GM12878 (cell line): ENCODE results near the gene VSTM2L. TPM values are rescaled to one million over a fixed set of nuclear protein-coding genes. Genes with fewer than 3 reads are reported as not detected.

Experiments
- ATAC-seq: fragments of 200-7000 bp; cut with Tn5 transposase; 3 replicates; pipeline ENCODE4 v1.9.1; 2020; ENCODE audit warnings: mild to moderate bottlenecking, moderate library complexity
- BruUV-seq: library from RNA; stranded (reverse); fragments of 400-500 nt; replicated peaks from 2 replicates; lab custom pipeline; 2021; lab: Mats Ljungman, UMichigan
- CTCF ChIA-PET: fragments of 300-600 bp; sonication (Branson Sonifier 250); formaldehyde crosslinking; extraction: SDS; loops from one replicate; lab custom pipeline; 2021; ENCODE audit warnings: inconsistent platforms; lab: Yijun Ruan, JAX
- POLR2A ChIA-PET: fragments of 350-600 bp; formaldehyde crosslinking; extraction: SDS; loops from one replicate; lab custom pipeline; 2021; ENCODE audit warnings: inconsistent platforms; lab: Charles Lee
- RAD21 ChIA-PET: fragments of 300-600 bp; sonication (Branson Sonifier 250); formaldehyde crosslinking; loops from one replicate; lab custom pipeline; 2023; ENCODE audit warnings: antibody characterized with exemption; ENCODE audit not compliant: unreplicated experiment; lab: Charles Lee
- SMC1A ChIA-PET: fragments of 300-600 bp; sonication (Branson Sonifier 250); formaldehyde crosslinking; loops from one replicate; lab custom pipeline; 2023; ENCODE audit not compliant: unreplicated experiment, uncharacterized antibody; lab: Charles Lee
- DNase-seq: peaks from one replicate; pipeline ENCODE4 v3.0.0-alpha.2; 2011; ENCODE audit warnings: low read depth, low spot score
- FAIRE-seq: peaks from 3 replicates; lab custom pipeline; 2011; peaks lifted over from hg19 to GRCh38; lab: Jason Lieb, UNC
- H2AFZ ChIP-seq: 2 replicates; pipeline ENCODE4 v1.6.0; 2011; ENCODE audit warnings: low read depth, low read length, control low read depth; ENCODE audit not compliant: control insufficient read depth
- H3K27ac ChIP-seq: 2 replicates; pipeline ENCODE4 v1.5.1; 2011; ENCODE audit warnings: control low read depth; ENCODE audit not compliant: control insufficient read depth, insufficient read depth
- H3K27me3 ChIP-seq, 2 experiments: replicated peaks in 1 of 2; 2 replicates each; pipeline versions ENCODE4 v1.6.0 to v1.6.1; 2011; ENCODE audit warnings: low read length in 1 of 2; ENCODE audit not compliant: control insufficient read depth in 2 of 2, insufficient read depth in 2 of 2
- H3K36me3 ChIP-seq, 2 experiments: 2 replicates each; pipeline ENCODE4 v1.5.1; 2011; ENCODE audit warnings: low read length in 1 of 2; ENCODE audit not compliant: control insufficient read depth in 2 of 2, insufficient read depth in 2 of 2
- H3K4me1 ChIP-seq: 2 replicates; pipeline ENCODE4 v1.6.1; 2011; ENCODE audit warnings: mild to moderate bottlenecking, low read length, moderate library complexity, mixed read lengths; ENCODE audit not compliant: control insufficient read depth, insufficient read depth
- H3K4me2 ChIP-seq: 2 replicates; pipeline ENCODE4 v1.6.0; 2011; ENCODE audit warnings: control low read depth; ENCODE audit not compliant: control insufficient read depth, insufficient read depth
- H3K4me3 ChIP-seq: fragments of 200-600 bp; sonication (generic); 2 replicates; pipeline ENCODE4 v1.5.1; 2016
- H3K79me2 ChIP-seq: 2 replicates; pipeline ENCODE4 v1.6.0; 2011; ENCODE audit warnings: low read length; ENCODE audit not compliant: control insufficient read depth, insufficient read depth
- H3K9ac ChIP-seq: 2 replicates; pipeline ENCODE4 v1.8.0; 2011; ENCODE audit warnings: low read length, control low read depth, mixed read lengths; ENCODE audit not compliant: control insufficient read depth, insufficient read depth
- H3K9me3 ChIP-seq: replicated peaks from 3 replicates; pipeline ENCODE4 v1.5.1; 2011; ENCODE audit warnings: mild to moderate bottlenecking, low read length; ENCODE audit not compliant: control insufficient read depth, insufficient read depth
- H4K20me1 ChIP-seq: 2 replicates; pipeline ENCODE4 v1.6.0; 2011; ENCODE audit not compliant: control insufficient read depth, insufficient read depth
- E4F1 ChIP-seq: fragments of 450-650 bp; IDR thresholded peaks from 2 replicates; pipeline ENCODE4 v1.6.1; 2018; ENCODE audit warnings: borderline replicate concordance, mild to moderate bottlenecking; ENCODE audit not compliant: partially characterized antibody
- RAD51 ChIP-seq: fragments of 450-650 bp; IDR thresholded peaks from 2 replicates; pipeline ENCODE4 v1.6.1; 2016; ENCODE audit warnings: moderate library complexity, mild to moderate bottlenecking, inconsistent platforms
- ZBTB40 ChIP-seq: fragments of 450-650 bp; IDR thresholded peaks from 2 replicates; pipeline ENCODE4 v1.6.1; 2016; ENCODE audit warnings: mild to moderate bottlenecking, moderate library complexity, borderline replicate concordance
- WGBS: methylation state at CpG from one replicate; pipeline ENCODE4 v1.1.6; 2016; ENCODE audit warnings: low lambda C conversion rate; ENCODE audit not compliant: insufficient replicate concordance, insufficient coverage; ENCODE audit errors: missing lambda C conversion rate; 5-methylcytosine and 5-hydroxymethylcytosine counted together
- in situ Hi-C: fragments of 300-500 bp; cut with MboI; formaldehyde crosslinking; loops from 9 replicates; pipeline ENCODE4 v1.14.3; 2018; ENCODE audit warnings: mixed read lengths
- intact Hi-C: fragments of 100-400 bp; cut with micrococcal nuclease; formaldehyde crosslinking; loops from one replicate; pipeline ENCODE4 v1.14.2; 2022; ENCODE audit not compliant: unreplicated experiment
- polyA plus RNA-seq, 11 experiments: library from polyadenylated mRNA; depleted of rRNA in 4 of 11; unstranded in 6 of 11; stranded (reverse) in 5 of 11; fragments of >200 nt; fragmentation: Nextera tagmentation in 4 of 11; fragmentation: Illumina TruSeq in 1 of 11; extraction: Ambion mirVana in 4 of 11; extraction: Trizol in 1 of 11; gene quantifications; 1 replicate in 1 of 11; 2 replicates in 10 of 11; pipeline versions ENCODE4 v1.2.1 to v1.2.3, GENCODE V29; 2011 to 2016; ENCODE audit warnings: inconsistent platforms in 2 of 11, missing spikeins in 2 of 11, low read depth in 1 of 11
- total RNA-seq, 4 experiments: library from RNA; depleted of rRNA in 3 of 4; stranded (reverse); fragments of >200 nt in 3 of 4; fragmentation: Illumina TruSeq in 1 of 4; extraction: Trizol in 1 of 4; gene quantifications; 2 replicates each; pipeline versions ENCODE4 v1.2.1 to v1.2.3, GENCODE V29; 2013 to 2021

Gene VSTM2L
- total and polyA plus RNA-seq, 10 of the 15 experiments (the other 5 are each of a cell fraction or from before 2014, with no cell fraction given), result 0.05 to 1.5 (median 0.63) TPM; not detected in 2

GRCh38 chr20:37977786-37978185 is 74.9 kb downstream of the VSTM2L start:
- Histone ChIP-seq H3K27ac (no peak overlapping the region), H3K4me2 (no peak overlapping the region), H3K4me1 (no peaks in the 10 kb centered on the region), H4K20me1 (no peaks in the 10 kb centered on the region), H3K79me2 (no peaks in the 10 kb centered on the region), H3K27me3 (no peaks in the 10 kb centered on the region), H3K9ac (no peak overlapping the region), H3K9me3 (no peaks in the 10 kb centered on the region), H2AFZ (no peak overlapping the region), H3K36me3 (no peaks in the 10 kb centered on the region), H3K4me3 (no peak overlapping the region)
- ATAC-seq (no peak), FAIRE-seq (no peak), DNase-seq (no peak)
- in situ Hi-C loops, result no loop called here
- intact Hi-C loops, result no loop called here
- SMC1A ChIA-PET, result interaction anchor here (0.6 kb wide), 1 partner anchor 11 kb away, joined by 3 read pairs; no protein-coding TSS in a partner anchor
- whole genome bisulfite sequencing, result 84% methylated on average over 6 of the region's 6 CpGs
- RAD21 ChIA-PET, result no interaction called here
- no TSS peak for BruUV-seq
- POLR2A ChIA-PET, result no interaction called here
- TF ChIP-seq E4F1, result no peak
- TF ChIP-seq RAD51, result no peak
- no peak for TF ChIP-seq ZBTB40
- CTCF ChIA-PET, result interaction anchor here (0.6 kb wide), 1 partner anchor 1901 kb away, joined by 3 read pairs; no protein-coding TSS in a partner anchor
